ENCODE measurements around the gene HMGB2.

DNA sequence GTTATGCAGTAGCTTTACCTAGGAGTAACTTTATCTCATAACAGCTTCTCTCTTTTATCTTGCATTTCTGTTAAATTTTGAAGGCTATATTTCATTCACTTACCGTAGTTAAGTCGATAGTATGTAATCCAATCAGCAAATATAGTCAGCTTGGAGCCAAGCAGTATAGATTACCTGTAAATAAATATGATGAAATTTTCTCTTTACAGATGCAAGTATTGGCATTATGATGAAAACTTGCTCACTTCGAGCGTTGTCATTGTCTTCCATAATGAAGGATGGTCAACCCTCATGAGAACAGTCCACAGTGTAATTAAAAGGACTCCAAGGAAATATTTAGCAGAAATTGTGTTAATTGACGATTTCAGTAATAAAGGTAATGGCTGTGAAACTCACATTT lies 42.3 kb downstream of the HMGB2 start:
- TF ChIP-seq SUZ12 (IDR thresholded peaks at IDR 0.05; ENCODE audit: extremely low read depth, insufficient read depth, insufficient read length) (no peak), YY1 (IDR thresholded peaks at IDR 0.05; ENCODE audit: insufficient read depth, insufficient read length) (no peak), ZNF274 (IDR thresholded peaks at IDR 0.05; ENCODE audit: low read depth, low read length) (no peak)
